Nephron progenitor cell (in vitro differentiated cells): ENCODE results near the gene RPL15.
"Not testable (repeated sequence)": the region's sequence is repeated elsewhere in the genome, so short reads cannot be mapped to it uniquely, and the experiment has no call there.

Source experiments
- DNase-seq: peaks from one replicate; pipeline ENCODE4 v3.0.0; 2021
- H3K27ac Mint-ChIP-seq: 2 replicates; pipeline ENCODE4 v1.8.0; 2021; ENCODE audit warnings: mild to moderate bottlenecking, moderate library complexity, mixed read lengths
- H3K27me3 Mint-ChIP-seq: 2 replicates; pipeline ENCODE4 v1.8.0; 2021; ENCODE audit warnings: mild to moderate bottlenecking, low read depth, mixed read lengths; ENCODE audit not compliant: poor library complexity
- H3K36me3 Mint-ChIP-seq: 2 replicates; pipeline ENCODE4 v1.8.0; 2021; ENCODE audit warnings: low read depth, mixed read lengths
- H3K4me1 Mint-ChIP-seq: 2 replicates; pipeline ENCODE4 v1.8.0; 2021; ENCODE audit warnings: mixed read lengths
- H3K4me3 Mint-ChIP-seq: 2 replicates; pipeline ENCODE4 v1.8.0; 2021; ENCODE audit warnings: mild to moderate bottlenecking, moderate library complexity, mixed read lengths
- H3K9me3 Mint-ChIP-seq: 2 replicates; pipeline ENCODE4 v1.8.0; 2021; ENCODE audit warnings: mild to moderate bottlenecking, moderate library complexity, mixed read lengths
- CTCF ChIP-seq: fragments of 200-600 bp; sonication (generic); IDR thresholded peaks from 2 replicates; pipeline ENCODE4 v1.5.0; 2021; ENCODE audit warnings: antibody characterized with exemption

The RPL15 gene

GRCh38 chr3:23913182-23913581, 3.8 kb upstream of the RPL15 start:
- TF ChIP-seq CTCF, result no peak
- Mint-ChIP-seq H3K9me3 (peaks cover 4% of the 10 kb centered on the region), H3K4me1 (peaks cover 31% of the 10 kb centered on the region), H3K27ac (no peak overlapping the region), H3K36me3 (peaks cover 47% of the 10 kb centered on the region), H3K27me3 (no peaks in the 10 kb centered on the region), H3K4me3 (no peak overlapping the region)
- DNase-seq, result no peak

- Mint-ChIP-seq H3K36me3 (peaks cover 48% of the 10 kb centered on the region), H3K9me3 (peaks cover 4% of the 10 kb centered on the region), H3K27ac (no peak overlapping the region), H3K27me3 (no peaks in the 10 kb centered on the region), H3K4me3 (peak overlapping the region; percentile 19), H3K4me1 (peaks cover 40% of the 10 kb centered on the region)
- TF ChIP-seq CTCF, result no peak
- DNase-seq, result no peak
Observed at GRCh38 chr3:23913873-23914743, 2.8 kb upstream of the RPL15 start.

GRCh38 chr3:23915537-23916108, 1.3 kb upstream of the RPL15 start:
- Mint-ChIP-seq H3K9me3 (peaks cover 4% of the 10 kb centered on the region), H3K27ac (peak overlapping the region; percentile 49), H3K27me3 (no peaks in the 10 kb centered on the region), H3K4me1 (peaks cover 55% of the 10 kb centered on the region), H3K4me3 (peak overlapping the region; percentile 100), H3K36me3 (peaks cover 52% of the 10 kb centered on the region)
- no peak for TF ChIP-seq CTCF
- DNase-seq, result no peak

- no peaks in the 10 kb centered on the region for H3K27me3 Mint-ChIP-seq
- no peak for TF ChIP-seq CTCF
- peaks cover 4% of the 10 kb centered on the region for H3K9me3 Mint-ChIP-seq
- H3K4me1 Mint-ChIP-seq, result peaks cover 61% of the 10 kb centered on the region
- no peak for DNase-seq
- H3K4me3 Mint-ChIP-seq, result peak overlapping the region; percentile 100
- peaks cover 54% of the 10 kb centered on the region for H3K36me3 Mint-ChIP-seq
- peak overlapping the region; percentile 100 for H3K27ac Mint-ChIP-seq
Observed at GRCh38 chr3:23916152-23916885, 613 bp upstream of the RPL15 start.

GRCh38 chr3:23917679-23918303, 859 bp downstream of the RPL15 start:
- peaks cover 63% of the 10 kb centered on the region for H3K4me1 Mint-ChIP-seq
- not testable (repeated sequence) for H3K27me3 Mint-ChIP-seq, H3K9me3 Mint-ChIP-seq
- peak overlapping the region; percentile 100 for H3K27ac Mint-ChIP-seq
- H3K36me3 Mint-ChIP-seq, result peaks cover 55% of the 10 kb centered on the region
- peak overlapping the region; percentile 100 for H3K4me3 Mint-ChIP-seq
- peak; percentile 62 for DNase-seq

GRCh38 chr3:23918331-23918730, 1.4 kb downstream of the RPL15 start:
- DNase-seq, H3K27me3 Mint-ChIP-seq, H3K9me3 Mint-ChIP-seq: not testable (repeated sequence)
- Mint-ChIP-seq H3K27ac (peak overlapping the region; percentile 100), H3K4me1 (peaks cover 68% of the 10 kb centered on the region), H3K4me3 (peak overlapping the region; percentile 100), H3K36me3 (peaks cover 59% of the 10 kb centered on the region)
